Neuronal stem cell (in vitro differentiated cells): ENCODE results near the gene APIP. TPM values are rescaled to one million over a fixed set of nuclear protein-coding genes. Genes with fewer than 3 reads are reported as not detected.
A peak's percentile ranks its signal among the peaks of the same experiment; 100 is the strongest.

Source experiments
- DNase-seq: peaks from one replicate; pipeline ENCODE4 v3.0.0-alpha.2; 2013; ENCODE audit warnings: low spot score
- H2AFZ ChIP-seq: one replicate; pipeline ENCODE4 v1.6.1; 2013; ENCODE audit warnings: mild to moderate bottlenecking, low read length, inconsistent platforms
- H2AK5ac ChIP-seq: 2 replicates; pipeline ENCODE4 v1.6.1; 2013; ENCODE audit warnings: low read depth, mild to moderate bottlenecking, inconsistent platforms, low read length, moderate library complexity, mixed read lengths
- H2BK120ac ChIP-seq: 2 replicates; pipeline ENCODE4 v1.6.1; 2013; ENCODE audit warnings: low read depth, mild to moderate bottlenecking, inconsistent platforms, low read length, moderate library complexity, mixed read lengths
- H2BK12ac ChIP-seq: one replicate; pipeline ENCODE4 v1.6.1; 2013; ENCODE audit warnings: low read length, inconsistent platforms
- H2BK15ac ChIP-seq: 2 replicates; pipeline ENCODE4 v1.6.1; 2013; ENCODE audit warnings: mild to moderate bottlenecking, low read length, inconsistent platforms, mixed read lengths
- H2BK5ac ChIP-seq: one replicate; pipeline ENCODE4 v1.6.1; 2013; ENCODE audit warnings: inconsistent platforms, mild to moderate bottlenecking, low read length, moderate library complexity
- H3K14ac ChIP-seq: one replicate; pipeline ENCODE4 v1.6.1; 2013; ENCODE audit warnings: low read length, inconsistent platforms
- H3K18ac ChIP-seq: 2 replicates; pipeline ENCODE4 v1.6.1; 2013; ENCODE audit warnings: low read length, inconsistent platforms
- H3K23ac ChIP-seq: 2 replicates; pipeline ENCODE4 v1.6.1; 2013; ENCODE audit warnings: low read depth, mild to moderate bottlenecking, mixed read lengths, low read length, inconsistent platforms; ENCODE audit not compliant: poor library complexity
- H3K27ac ChIP-seq: replicated peaks from 3 replicates; pipeline ENCODE4 v1.5.1; 2013; ENCODE audit warnings: low read length, inconsistent platforms
- H3K27me3 ChIP-seq, 3 experiments: 2 replicates each; pipeline ENCODE4 v1.6.1; 2013; ENCODE audit warnings: low read length in 3 of 3, mild to moderate bottlenecking in 2 of 3, inconsistent platforms in 1 of 3, low read depth in 1 of 3, mixed read lengths in 1 of 3, moderate library complexity in 1 of 3; ENCODE audit not compliant: control insufficient read depth in 3 of 3, insufficient read depth in 3 of 3
- H3K36me3 ChIP-seq, 2 donors: replicated peaks in 1 of 2; 2 replicates each; pipeline ENCODE4 v1.6.1; 2013; ENCODE audit warnings: low read length in 2 of 2; ENCODE audit not compliant: control insufficient read depth in 2 of 2, insufficient read depth in 2 of 2
- H3K4ac ChIP-seq: 2 replicates; pipeline ENCODE4 v1.6.1; 2013; ENCODE audit warnings: inconsistent platforms, mild to moderate bottlenecking, low read length, moderate library complexity
- H3K4me1 ChIP-seq, 2 donors: 1 replicate in 1 of 2; 2 replicates in 1 of 2; pipeline ENCODE4 v1.6.1; 2013; ENCODE audit warnings: low read length in 2 of 2, low read depth in 1 of 2; ENCODE audit not compliant: control insufficient read depth in 2 of 2, insufficient read depth in 1 of 2
- H3K4me2 ChIP-seq: one replicate; pipeline ENCODE4 v1.6.1; 2013; ENCODE audit warnings: mild to moderate bottlenecking, low read length, inconsistent platforms; ENCODE audit not compliant: insufficient read depth, poor library complexity, severe bottlenecking
- H3K4me3 ChIP-seq, 2 donors: 2 replicates each; pipeline ENCODE4 v1.5.1; 2013; ENCODE audit warnings: low read length in 2 of 2, mild to moderate bottlenecking in 2 of 2, inconsistent platforms in 1 of 2, moderate library complexity in 1 of 2
- H3K79me1 ChIP-seq: one replicate; pipeline ENCODE4 v1.6.1; 2013; ENCODE audit warnings: low read depth, mild to moderate bottlenecking, inconsistent platforms, low read length, moderate library complexity
- H3K9ac ChIP-seq: one replicate; pipeline ENCODE4 v1.6.1; 2013; ENCODE audit warnings: mild to moderate bottlenecking, low read depth, low read length, inconsistent platforms; ENCODE audit not compliant: poor library complexity
- H3K9me3 ChIP-seq, 2 donors: replicated peaks in 1 of 2; 2 replicates each; pipeline versions ENCODE3 to v1.6.1; 2013; ENCODE audit warnings: low read length in 2 of 2, mild to moderate bottlenecking in 2 of 2, inconsistent platforms in 1 of 2, low read depth in 1 of 2, mixed read lengths in 1 of 2, moderate library complexity in 1 of 2; ENCODE audit not compliant: control insufficient read depth in 2 of 2, insufficient read depth in 1 of 2
- H4K8ac ChIP-seq: one replicate; pipeline ENCODE4 v1.6.1; 2013; ENCODE audit warnings: low read depth, mild to moderate bottlenecking, inconsistent platforms, low read length, moderate library complexity
- H4K91ac ChIP-seq: one replicate; pipeline ENCODE4 v1.6.1; 2013; ENCODE audit warnings: low read length, low read depth, mild to moderate bottlenecking, inconsistent platforms; ENCODE audit not compliant: poor library complexity
- WGBS, 2 donors: extraction: QIAGEN DNeasy Blood & Tissue Kit; methylation state at CpG; one replicate each; pipeline ENCODE4 v1.1.7; 2013; ENCODE audit warnings: missing lambda C conversion rate in 2 of 2, mixed read lengths in 1 of 2; ENCODE audit not compliant: insufficient read length in 2 of 2, insufficient replicate concordance in 1 of 2; ENCODE audit errors: extremely low coverage in 2 of 2; 5-methylcytosine and 5-hydroxymethylcytosine counted together
- polyA plus RNA-seq, 2 experiments: library from polyadenylated mRNA; stranded (reverse); fragments of 200-250 nt; gene quantifications; one replicate each; pipeline ENCODE4 v1.2.3, GENCODE V29; 2013

Gene APIP
- 18.4 TPM for polyA plus RNA-seq (2013, experiment 1 of 2)
- polyA plus RNA-seq (2013, experiment 2 of 2): 18.2 TPM

GRCh38 chr11:34916015-34916842, at the start of gene APIP, which contains the start of gene PDHX:
APIP (minus strand) TSS chr11:34916379; CDS start chr11:34916284, 95 bp downstream.
PDHX (plus strand) TSS chr11:34916618; CDS start chr11:34916656, 38 bp downstream.
- peak within 1 kb of the TSS; percentile 61 for H4K91ac ChIP-seq
- H2BK15ac ChIP-seq: peak within 1 kb of the TSS; percentile 41
- DNase-seq: peak; percentile 98
- no peak within 1 kb of the TSS for H2BK12ac ChIP-seq
- no peaks in the 10 kb centered on the region for H3K27me3 ChIP-seq
- peak within 1 kb of the TSS; percentile 92 for H3K9ac ChIP-seq
- peak within 1 kb of the TSS; percentile 99 for H3K18ac ChIP-seq
- H2BK120ac ChIP-seq: no peak within 1 kb of the TSS
- H3K27ac ChIP-seq: peak within 1 kb of the TSS; percentile 95
- H3K4me2 ChIP-seq: peak within 1 kb of the TSS; percentile 91
- peaks cover 0 to 2% of the 10 kb centered on the region in 2 donors for H3K4me1 ChIP-seq
- no peak within 1 kb of the TSS for H3K14ac ChIP-seq
- peak within 1 kb of the TSS; percentile 87 for H2BK5ac ChIP-seq
- H3K4me3 ChIP-seq: peak within 1 kb of the TSS; percentile 69 to 96
- no peak within 1 kb of the TSS for H3K4ac ChIP-seq
- peaks cover 0 to 50% of the 10 kb centered on the region in 2 donors for H3K36me3 ChIP-seq
- peak within 1 kb of the TSS; percentile 98 for H3K23ac ChIP-seq
- H3K79me1 ChIP-seq: peaks cover 2% of the 10 kb centered on the region
- WGBS, 2 donors: no CpG with 5 or more reads among the region's 79 CpGs
- H2AK5ac ChIP-seq: peak within 1 kb of the TSS; percentile 69
- peak within 1 kb of the TSS; percentile 87 for H4K8ac ChIP-seq
- peaks cover 0 to 6% of the 10 kb centered on the region in 2 donors for H3K9me3 ChIP-seq
- peak within 1 kb of the TSS; percentile 99 for H2AFZ ChIP-seq

GRCh38 chr11:34964610-34965331, 48.6 kb upstream of the APIP start:
- Histone ChIP-seq H3K4me3 (no peak overlapping the region), H4K91ac (no peak overlapping the region), H2BK15ac (no peak overlapping the region), H3K14ac (no peak overlapping the region), H2BK5ac (no peak overlapping the region), H3K9me3 (no peaks in the 10 kb centered on the region), H3K79me1 (no peaks in the 10 kb centered on the region), H3K9ac (no peak overlapping the region), H3K18ac (no peak overlapping the region), H4K8ac (no peak overlapping the region), H2AFZ (no peak overlapping the region), H3K4me1 (no peaks in the 10 kb centered on the region), H3K27me3 (no peaks in the 10 kb centered on the region), H3K23ac (no peak overlapping the region), H3K4me2 (no peak overlapping the region), H2BK12ac (no peak overlapping the region), H3K4ac (no peak overlapping the region), H2AK5ac (no peak overlapping the region), H3K27ac (no peak overlapping the region), H2BK120ac (no peak overlapping the region), H3K36me3 (peaks cover 2 to 75% of the 10 kb centered on the region in 2 donors)
- WGBS, 2 donors: no CpG with 5 or more reads among the region's 3 CpGs
- no peak for DNase-seq

DNA sequence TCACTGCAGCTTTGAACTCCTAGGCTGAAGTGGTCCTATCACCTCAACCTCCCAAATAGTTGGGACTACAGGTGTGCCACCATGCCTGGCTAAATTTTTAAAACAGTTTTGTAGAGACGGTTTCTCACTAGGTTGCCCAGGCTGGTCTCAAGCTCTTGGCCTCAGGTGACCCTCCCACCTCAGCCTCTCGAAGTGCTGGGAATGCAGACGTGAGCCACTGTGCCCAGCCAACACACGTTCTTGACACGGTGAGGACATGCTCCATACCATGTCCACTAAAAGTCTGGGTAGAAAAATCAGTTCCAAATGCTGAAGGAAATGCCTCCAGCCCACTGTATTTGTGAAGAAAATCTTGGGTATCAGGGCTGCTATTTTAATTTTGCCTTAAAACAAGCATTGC, 47.2 kb upstream of the APIP start:
- no peak overlapping the region for H3K4ac ChIP-seq
- no peak overlapping the region for H4K91ac ChIP-seq
- DNase-seq: no peak
- no peaks in the 10 kb centered on the region for H3K9me3 ChIP-seq
- H3K18ac ChIP-seq: no peak overlapping the region
- no peak overlapping the region for H3K4me2 ChIP-seq
- H2BK5ac ChIP-seq: no peak overlapping the region
- no peak overlapping the region for H3K4me3 ChIP-seq
- no peaks in the 10 kb centered on the region for H3K79me1 ChIP-seq
- H3K9ac ChIP-seq: no peak overlapping the region
- H2BK12ac ChIP-seq: no peak overlapping the region
- no peaks in the 10 kb centered on the region for H3K27me3 ChIP-seq
- H4K8ac ChIP-seq: no peak overlapping the region
- no CpG with 5 or more reads among the region's 5 CpGs for WGBS, 2 donors
- no peak overlapping the region for H2AFZ ChIP-seq
- no peak overlapping the region for H2BK120ac ChIP-seq
- H3K27ac ChIP-seq: no peak overlapping the region
- no peak overlapping the region for H3K14ac ChIP-seq
- no peak overlapping the region for H2BK15ac ChIP-seq
- no peak overlapping the region for H2AK5ac ChIP-seq
- H3K4me1 ChIP-seq: no peaks in the 10 kb centered on the region
- peaks cover 0 to 73% of the 10 kb centered on the region in 2 donors for H3K36me3 ChIP-seq
- no peak overlapping the region for H3K23ac ChIP-seq

GRCh38 chr11:34962034-34962433, 45.9 kb upstream of the APIP start:
- Histone ChIP-seq H3K4me3 (no peak overlapping the region), H2AFZ (no peak overlapping the region), H2BK120ac (no peak overlapping the region), H3K36me3 (peaks cover 0 to 73% of the 10 kb centered on the region in 2 donors), H4K91ac (no peak overlapping the region), H3K79me1 (no peaks in the 10 kb centered on the region), H2BK12ac (no peak overlapping the region), H2AK5ac (no peak overlapping the region), H3K27me3 (no peaks in the 10 kb centered on the region), H3K14ac (no peak overlapping the region), H3K18ac (no peak overlapping the region), H3K9me3 (no peaks in the 10 kb centered on the region), H2BK5ac (no peak overlapping the region), H3K4ac (no peak overlapping the region), H3K23ac (no peak overlapping the region), H3K27ac (no peak overlapping the region), H4K8ac (no peak overlapping the region), H3K9ac (no peak overlapping the region), H3K4me1 (no peaks in the 10 kb centered on the region), H3K4me2 (no peak overlapping the region), H2BK15ac (no peak overlapping the region)
- no peak for DNase-seq
